PFSK-1 (cell line): ENCODE measurements around the gene SKA2.

Experiments
- FOXP2 ChIP-seq: optimal IDR thresholded peaks from 2 replicates; pipeline ENCODE3; 2011; ENCODE audit warnings: borderline replicate concordance, control low read depth, inconsistent platforms; ENCODE audit not compliant: insufficient read depth; ENCODE audit errors: extremely low read length, extremely low read depth
- TAF1 ChIP-seq: IDR thresholded peaks from 2 replicates; pipeline ENCODE4 v1.6.1; 2012; ENCODE audit warnings: low read length, control low read depth, borderline replicate concordance; ENCODE audit not compliant: insufficient read depth

DNA sequence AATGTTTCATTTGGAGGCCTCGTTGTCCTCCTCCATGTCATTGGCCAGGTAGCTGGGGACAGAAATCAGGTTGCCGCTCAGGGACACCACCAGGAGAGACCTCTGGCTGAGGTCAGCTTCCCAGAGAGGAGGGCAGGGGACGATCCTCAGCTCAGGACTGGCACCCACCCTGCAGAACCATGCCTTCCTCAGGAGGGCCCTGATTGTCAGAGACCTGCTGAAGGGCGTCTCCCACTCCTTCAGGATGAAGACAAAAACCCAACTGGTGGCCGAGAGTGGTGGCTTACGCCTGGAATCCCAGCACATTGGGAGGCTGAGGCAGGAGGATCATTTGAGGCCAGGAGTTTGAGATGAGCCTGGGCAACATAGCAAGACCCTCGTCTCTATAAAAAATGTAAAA is 20.1 kb upstream of the SKA2 start:
- TF ChIP-seq TAF1 (no peak), FOXP2 (no peak)
